COLO829 (cell line): ENCODE measurements around the gene TNS3.

Source experiments
- DNase-seq: peaks from one replicate; pipeline ENCODE4 v3.0.0; 2012; ENCODE audit warnings: low spot score

The TNS3 gene

DNA sequence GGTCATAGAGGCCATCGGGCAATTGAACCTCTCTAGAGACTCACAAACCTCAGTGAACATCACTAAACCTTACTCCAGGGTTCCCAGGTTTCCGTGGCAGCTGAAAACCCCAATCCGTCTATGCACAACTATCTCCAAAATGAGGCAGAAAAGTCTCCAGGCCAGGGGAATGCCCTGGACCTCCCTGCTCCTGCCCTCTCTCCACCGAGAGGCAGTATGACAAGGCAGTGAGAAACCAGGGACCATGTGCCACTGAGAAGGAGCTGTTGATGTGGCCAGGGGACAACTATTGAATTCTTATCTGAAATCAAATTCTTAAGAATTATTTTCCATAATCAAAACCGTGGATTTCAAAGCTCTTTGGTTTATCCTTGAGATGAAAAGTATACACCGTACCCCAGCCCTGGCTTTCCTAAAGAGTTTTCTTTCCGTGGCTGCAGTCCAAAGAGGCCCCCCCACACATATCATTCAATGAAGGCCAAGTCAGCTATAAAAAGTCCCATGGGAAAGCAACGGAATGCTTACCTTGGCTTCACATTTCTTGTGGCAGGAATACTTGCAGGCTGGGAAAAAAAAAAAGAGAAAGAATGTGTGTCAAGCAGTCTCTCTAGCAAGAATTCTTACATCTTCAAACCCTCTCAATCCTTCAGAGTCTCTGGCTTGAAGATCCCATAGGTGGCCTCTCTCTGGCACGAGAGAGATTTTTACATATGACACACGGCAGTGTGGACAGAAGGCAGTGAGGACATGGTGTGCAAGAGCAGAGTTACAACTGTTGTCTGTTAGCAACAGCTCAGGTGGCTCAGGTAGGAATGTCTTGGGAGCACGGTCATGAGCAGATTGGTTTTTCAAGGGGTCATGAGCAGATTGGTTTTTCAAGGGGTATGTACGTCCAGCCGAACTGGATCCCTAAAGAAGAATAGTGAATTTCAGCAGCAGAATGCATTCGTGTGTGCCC is 75.2 kb downstream of the TNS3 start:
- DNase-seq: peak; percentile 17

DNA sequence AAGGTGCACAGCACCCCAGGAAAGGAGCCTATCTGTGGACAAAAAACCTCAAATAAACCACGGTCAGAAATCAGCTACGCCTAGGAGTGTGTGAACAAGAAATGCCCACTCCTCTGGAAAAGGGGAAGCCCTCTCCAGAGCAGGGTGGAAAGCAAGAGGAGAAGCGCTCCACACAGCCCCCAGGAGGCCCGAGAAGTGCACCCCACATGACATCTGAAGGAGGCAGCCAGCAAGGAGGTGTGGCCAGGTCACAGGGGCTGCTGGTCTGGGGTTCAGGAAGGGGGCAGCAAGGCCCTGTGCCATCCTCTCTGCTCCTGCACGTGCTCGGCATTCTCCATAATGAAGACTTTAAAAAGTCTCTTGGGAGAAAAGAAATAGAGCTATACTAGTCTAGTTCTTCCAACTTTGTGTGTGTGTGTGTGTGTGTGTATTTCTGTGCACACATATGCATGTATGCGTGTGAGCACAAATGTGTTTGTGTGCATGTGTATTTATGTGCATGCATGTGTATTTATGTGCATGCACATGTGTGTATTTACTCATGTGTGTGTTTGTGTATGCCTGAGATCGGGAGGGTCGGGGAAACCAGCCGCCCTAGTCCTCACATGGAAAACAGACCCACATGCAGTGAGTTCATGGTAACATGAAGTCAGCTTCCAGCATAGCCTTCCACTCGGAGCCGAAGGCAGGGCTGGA is 76.5 kb downstream of the TNS3 start:
- DNase-seq: no peak

DNA sequence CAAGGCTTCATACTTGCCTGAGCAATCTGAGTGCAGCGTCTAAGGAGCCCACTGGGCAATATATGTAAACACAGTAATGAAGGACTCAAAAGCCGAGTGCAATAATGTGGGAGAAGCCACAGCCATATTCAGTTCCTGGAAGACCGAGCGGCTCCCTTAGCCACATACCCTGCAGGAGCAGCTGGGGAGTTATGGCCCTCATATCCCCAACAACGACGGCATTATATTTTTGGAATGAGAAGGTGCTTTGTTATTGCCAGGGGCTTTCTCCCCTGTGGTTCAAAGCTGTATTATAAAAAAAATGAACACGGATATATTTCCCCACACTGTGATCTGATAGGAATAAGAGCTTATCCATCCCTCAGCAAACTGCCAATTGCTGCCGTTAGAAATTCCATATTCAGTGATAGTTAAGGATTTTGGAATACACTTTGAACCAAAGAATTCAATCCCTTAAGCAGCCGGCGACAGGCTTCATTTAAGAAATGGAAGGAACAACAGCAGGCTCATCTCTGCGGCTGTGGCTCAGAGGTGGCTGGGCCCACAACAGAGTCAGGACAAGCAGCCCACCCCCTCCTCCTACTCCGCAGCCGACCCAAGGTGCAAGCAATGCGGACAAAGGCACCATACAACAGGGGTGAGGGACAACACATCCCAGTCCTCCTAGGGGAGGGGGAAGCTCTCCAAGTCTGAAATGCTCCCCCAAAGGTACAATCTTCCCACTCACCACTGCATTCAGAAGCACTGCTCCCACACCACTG is 77.2 kb downstream of the TNS3 start:
- peak; percentile 87 for DNase-seq

DNA sequence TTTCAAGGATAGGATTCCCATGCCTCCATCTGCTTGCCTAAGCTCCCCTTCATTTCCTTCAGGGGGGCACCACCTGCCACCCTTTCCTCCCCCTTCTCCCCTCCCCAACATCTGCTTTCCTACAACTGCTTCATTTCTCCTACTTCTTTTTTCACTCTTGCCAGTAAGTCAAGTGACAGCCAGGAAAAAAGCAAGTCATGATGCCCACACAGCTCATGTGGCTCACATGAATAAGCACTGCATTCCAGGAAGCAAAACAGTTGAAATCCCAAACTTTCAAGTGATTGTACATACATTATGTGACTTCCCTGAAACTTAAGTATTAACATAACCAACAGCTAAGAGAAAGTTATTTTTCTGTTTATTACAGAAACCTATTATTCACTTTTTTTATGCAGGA is 78.6 kb downstream of the TNS3 start:
- peak; percentile 27 for DNase-seq

DNA sequence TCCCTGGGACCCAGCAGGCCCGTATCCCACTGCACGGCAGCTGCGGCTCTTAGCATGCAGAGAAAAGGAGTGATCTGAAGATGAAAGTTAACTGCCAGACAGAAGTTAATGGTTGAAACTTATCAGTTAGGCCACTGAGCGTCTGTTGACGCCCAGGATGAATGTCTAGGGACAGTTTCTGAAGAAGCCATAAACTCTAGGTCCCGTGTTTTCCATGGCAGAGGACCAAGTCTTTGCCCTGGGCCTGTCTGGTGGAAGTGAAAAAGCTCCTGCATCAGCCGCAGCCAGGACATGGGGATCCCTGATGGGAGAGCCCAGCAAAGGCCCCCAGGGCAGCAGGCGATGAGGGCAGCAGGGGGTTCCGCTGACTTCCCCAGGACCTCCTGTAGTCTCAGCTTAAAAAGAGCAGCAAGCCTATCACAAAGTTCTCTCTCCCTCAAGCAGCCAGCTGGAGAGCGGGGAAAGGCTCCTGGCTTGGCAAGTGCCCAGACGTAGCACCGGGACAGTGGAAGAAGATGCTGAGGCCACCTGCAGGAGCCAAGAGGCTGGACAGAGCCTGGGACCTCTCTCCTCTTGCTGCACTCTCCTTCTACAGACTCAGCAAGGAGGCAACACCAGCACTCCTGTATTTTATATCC is 79.6 kb downstream of the TNS3 start:
- DNase-seq: no peak

DNA sequence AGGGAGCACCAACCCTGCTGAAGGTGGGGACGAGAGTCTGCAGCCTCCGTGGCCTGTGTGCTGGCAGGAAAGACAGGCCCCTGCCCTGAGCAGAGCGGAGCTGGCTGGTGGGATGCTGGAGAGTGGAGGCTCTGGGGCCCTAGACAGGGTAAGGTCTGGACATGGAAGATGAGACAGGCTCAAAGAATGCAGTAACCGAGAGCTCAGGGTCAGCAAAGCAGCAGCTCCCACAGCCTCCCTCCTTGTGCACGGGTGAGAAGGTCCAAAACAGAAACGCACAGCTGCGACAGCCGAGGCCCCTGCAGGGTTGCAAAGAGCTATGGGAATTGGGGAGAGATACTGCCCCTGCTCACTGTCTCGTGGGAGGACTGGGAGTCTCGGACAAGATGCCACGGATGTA is 80.5 kb downstream of the TNS3 start:
- no peak for DNase-seq

DNA sequence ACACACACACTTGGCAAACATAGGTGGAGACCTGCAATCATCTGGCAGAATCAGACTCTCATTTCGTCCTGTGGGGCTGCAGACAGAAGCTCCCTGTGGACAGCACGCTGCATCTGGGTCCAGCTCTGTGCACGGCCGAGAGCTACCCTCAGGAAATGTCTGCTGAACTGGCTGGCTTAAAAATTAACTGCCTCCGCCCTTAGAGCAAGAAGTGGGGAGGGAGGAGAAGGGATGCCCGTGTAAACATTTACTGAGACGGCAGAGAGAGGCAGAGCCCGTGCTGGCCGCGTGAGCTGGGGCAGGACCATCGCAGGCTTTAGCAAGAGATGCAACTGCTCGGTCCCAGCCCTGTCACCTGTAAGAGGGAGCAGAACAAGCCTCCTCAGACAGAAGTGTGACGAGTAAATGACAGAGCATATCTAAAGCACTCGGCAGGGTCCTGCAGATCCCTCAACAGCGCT is 81.8 kb downstream of the TNS3 start:
- no peak for DNase-seq

DNA sequence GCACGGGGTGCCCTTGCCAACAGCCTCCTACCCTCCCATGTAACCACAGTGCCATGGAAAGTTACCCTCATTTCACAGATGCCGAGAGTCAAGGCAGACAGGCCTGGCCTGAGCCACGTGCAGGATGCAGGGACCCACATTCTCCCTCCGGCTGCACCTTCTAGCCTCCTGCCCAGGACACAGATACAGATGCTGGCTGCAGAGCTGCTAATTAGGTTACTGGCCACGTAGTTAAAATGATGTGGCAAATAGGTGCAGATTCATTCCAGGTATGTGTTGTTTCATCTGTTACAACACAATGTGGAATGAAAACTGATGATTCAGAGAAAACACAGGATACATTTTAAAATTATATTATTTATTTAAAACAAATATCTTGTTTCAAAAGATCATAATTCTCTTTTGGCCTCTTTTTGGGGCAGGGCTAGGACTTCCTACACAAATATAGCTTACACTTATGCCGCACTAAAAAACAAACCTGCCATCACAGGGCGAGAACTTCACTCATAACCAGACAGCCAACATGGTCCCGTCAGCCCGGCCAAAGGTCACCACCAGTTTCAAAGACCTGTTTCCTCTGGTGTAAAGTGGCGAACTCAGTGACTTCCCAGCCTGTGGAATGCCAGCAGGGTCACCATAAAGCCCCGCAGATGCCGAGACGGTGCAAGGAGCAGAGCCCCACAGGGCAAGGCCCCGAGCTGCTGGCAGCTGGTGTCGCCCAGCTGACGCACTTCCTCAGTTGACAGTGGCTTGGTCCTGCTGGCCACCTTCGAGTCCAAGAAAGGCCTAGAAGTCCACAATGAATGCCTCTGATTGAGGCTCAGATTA is 83.5 kb downstream of the TNS3 start:
- no peak for DNase-seq

DNA sequence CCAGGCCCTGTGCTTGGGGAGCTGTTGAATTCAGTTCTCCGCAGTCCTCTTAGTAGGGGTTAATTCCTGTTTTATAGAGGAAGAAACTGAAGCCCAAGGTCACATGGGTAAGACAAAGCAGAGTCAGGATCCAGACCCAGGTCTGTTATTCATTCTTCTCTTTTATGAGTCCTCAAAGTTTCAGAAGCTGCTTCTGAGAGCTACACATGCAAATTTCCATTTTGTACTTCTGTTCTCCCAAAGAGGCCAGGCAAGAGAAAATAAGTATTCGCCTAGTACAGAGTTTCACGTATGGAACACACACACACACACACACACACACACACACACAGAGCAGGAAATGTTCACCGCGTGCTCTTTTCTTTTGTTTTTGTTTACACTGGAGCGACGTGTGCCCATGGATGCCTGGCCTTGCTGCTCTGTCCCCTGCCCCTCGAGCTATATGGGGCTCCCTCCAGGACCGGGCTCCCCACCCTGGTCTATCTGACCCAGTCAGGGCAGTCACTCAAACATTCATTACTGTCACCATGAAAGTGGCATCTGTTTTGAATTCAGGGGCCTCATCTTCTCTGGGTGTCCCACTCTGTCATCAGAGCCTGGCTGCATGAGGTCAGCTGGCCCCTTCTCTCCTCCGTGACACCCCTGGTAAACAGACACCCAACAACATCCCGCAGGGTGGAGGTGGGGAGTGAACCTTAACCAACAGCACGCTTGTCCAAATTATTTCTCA is 84.4 kb downstream of the TNS3 start:
- DNase-seq: no peak

DNA sequence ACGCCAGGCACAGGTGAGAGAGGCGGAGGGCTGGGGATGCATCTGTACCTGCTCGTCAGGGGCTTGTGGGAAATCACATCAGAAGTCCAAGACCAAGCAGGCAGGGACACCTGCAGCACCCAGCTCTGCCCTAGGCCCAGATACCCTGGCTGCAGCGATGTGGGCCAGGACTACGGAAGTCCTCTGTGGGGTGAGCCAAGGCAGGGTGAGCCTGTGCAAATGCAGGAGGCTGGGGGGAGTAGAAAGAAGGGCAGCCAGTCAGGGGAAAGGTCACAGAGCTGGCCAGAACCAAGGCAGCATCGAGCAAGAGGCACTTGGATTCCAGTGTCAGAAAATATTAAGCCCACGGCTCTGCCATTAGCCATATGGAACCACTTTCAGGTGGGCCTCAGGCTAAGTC is 85.2 kb downstream of the TNS3 start:
- DNase-seq: no peak

DNA sequence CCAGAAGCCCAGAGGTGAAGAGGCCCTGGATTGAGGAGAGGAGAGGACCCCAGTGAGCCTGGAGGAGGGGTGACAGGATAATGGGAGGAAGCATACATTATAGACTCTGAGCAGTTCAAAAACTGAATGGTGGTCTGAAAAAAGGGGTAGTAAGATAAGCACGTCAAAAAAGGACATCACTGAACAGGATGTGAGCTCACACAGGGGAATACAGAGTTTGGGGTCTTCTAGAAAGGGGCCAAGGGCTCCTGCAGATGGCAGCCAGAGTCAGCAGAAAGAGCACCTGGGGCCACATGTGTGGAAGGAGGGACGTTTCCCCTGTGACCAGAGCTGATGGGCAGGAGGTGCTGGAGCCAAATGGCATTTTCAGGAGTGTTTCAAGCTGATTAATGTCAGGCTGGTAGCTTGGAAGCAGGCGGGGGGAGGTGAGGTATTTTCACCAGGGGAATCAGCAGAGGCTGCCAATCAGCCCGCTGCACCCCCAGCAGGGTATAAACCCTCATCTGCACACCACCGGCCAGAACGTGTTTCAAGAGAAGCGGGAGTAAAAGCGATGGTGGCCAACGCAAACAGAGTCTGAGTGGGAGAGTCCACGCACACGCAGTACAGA is 85.8 kb downstream of the TNS3 start:
- no peak for DNase-seq

DNA sequence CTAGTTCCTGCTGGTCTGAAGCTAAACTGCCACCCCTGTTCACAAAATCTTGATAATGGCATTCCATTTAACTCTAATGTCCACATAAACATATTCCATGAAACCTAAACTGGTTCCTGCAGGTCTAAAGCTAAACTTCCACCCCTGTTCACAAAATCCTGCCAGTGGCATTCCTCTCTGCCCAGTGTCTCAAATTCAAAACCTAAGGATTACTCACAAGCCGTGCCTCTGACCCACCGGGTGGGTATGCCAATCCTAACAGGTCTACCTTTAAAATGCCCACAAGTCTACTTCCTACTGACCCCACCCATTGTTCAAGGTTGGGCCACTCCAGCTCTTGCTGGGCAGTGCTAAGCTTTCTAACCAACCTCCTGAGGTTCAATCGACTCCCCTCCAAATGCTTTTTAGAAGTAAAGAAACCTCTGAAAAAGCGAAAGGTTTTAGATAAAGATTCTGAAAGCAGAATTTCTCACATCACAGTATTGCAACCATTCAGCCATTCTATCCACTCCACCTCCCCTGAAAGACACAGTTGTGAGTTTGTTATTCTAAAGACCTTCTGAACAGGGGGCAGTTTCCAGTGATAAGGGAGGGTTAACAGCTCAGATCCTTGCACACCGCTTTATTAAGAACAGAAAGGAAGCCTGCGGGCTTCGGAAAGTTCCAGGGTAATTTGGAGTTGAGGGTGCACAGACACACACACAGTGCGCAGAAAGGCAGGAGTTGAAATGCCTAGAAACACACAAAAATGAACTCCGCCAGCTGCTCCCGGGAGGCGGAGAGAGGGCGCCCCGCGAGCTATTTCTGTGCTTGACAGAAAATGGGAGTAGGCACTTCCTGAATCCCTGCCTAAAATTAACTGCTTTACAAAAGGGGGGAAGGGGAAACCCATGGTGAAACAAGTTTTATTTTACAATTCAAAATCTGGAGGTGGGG is 87.7 kb downstream of the TNS3 start:
- DNase-seq: no peak

DNA sequence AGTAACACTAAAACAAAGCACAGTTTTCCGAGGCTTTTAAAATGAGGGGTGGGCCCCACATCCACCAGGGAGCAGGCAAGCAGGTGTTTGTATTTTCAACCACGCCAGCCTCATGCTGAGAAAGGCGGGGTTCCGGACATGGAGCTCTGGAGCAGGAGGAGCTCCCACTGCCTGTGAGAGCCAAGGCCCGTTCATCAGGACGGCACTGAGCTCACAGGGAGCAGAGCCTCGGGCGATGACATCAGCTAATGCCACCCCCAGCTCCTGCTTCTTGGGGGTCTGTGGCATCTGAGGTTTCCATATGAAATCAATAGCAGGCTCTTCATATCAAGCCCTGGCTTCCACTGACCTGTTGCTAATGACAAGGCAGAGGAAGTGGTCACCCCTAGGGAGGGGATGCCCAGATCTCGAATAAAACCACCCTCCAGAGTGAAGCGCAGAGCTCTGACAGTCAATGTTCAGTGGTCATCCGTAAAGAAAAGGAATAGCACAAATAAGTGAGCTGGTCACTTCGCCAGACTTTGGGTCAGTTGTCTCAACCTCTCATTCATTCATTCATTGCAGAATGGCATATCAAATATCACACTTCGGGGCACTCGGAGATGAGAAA is 89.1 kb downstream of the TNS3 start:
- no peak for DNase-seq

DNA sequence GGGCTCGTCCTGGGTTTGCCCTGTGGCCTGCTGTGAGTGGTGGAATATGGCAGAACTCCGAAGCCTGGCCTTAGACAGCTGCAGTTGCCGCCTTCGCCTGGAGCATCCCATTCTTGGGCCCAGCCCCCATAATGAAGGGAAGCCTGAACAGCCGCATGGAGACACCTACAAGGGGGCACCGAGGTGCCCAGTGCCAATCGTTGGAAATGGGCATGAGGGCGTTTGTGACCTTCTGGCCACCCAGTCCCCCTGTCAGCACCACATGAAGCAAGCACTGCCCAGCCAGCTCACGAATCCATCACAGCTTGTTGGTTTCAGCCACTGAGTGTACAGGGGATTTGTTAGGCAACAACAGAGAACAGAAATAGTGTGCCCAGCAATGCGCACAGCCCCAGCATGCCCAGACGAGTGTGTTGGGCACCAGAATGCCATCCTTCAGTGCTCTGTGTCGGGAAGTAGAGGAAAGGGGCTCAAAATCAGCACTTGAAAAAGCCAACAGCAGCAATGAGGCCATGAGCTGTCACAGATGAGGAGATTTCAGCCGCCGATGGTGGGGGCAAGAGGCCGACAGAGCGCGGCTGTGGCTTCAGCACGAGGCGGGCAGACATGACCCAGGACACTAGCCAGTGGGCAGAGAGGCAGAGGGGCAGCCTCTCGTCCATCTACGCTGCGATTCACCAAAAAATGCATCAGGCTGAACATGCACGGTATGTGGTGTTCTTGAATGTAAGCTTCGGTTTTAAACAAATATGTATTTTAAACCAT is 91.2 kb downstream of the TNS3 start:
- no peak for DNase-seq

DNA sequence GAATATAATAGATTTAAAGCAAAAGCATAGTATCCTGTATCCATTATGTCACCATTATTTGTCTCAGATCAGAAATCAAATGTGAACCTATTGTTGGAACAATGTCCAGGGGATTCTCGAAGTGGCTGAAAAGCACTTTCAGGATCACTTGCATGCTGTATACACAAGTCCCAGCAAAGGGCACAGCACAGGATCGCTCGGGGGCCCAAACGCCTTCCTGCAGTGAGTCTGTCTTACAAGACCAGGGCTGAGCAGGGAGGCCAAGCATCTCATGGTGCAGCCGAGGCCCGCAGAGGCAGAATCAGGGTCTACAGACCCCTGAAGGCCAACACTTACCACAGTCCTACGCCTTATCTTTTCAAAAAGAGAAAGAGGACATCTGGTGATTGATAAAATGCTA is 92.3 kb downstream of the TNS3 start:
- no peak for DNase-seq

DNA sequence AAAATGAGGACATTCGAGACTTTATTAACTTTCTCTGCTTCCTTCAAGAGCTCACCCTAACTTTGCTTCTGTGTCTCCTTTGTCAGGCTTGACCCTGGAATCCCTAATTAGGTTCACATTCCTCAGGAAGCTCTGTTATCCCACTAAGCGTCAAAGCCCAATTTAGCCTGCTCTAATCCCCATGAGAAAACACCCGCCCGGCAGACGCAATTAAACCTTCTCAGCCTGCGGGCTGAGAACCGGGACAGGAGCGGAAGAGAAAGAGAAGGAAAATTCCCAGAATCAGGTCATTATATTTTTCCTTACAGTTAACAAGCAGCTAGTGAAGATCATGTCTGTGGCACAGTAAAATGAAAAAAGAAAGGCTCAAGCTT is 93.0 kb downstream of the TNS3 start:
- DNase-seq: no peak

DNA sequence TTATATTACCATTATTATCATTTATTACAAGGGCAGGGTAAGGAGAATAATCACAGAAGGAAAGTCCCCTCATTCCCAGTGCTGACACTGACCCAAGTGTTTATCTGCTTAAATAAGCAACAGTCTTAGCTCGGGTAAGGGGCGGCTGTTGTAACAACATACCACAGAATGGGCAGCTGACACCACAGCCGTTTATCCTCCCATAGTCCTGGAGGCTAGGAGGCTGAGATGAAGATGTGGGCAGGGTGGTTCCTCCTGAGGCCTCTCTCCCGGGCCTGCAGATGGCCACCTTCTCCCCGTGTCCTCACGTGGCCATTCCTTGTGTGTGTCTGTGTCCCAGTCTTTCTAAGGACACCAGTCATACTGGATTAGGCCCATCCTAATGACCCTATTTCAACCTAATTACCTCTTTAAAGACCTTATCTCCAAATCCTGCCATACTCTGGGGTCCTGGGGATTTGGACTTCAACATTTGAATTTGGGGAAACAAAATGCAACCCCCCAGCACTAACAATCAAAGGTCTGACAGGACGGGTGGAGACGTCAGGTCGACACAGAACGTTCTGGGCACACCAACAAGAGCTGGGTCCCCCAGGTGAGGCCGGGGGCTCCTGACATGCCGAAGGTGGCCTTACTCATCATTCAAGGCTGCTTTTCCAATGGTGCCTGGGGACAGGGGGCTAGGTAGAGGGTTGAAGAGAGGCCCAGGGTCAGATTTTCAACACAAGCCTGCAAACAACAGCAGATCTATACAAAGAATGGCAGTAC is 93.5 kb downstream of the TNS3 start:
- DNase-seq: no peak
